Mesenchymal stem cell (in vitro differentiated cells and primary cell): ENCODE results near the gene DHX58.
"Not testable (repeated sequence)": the region's sequence is repeated elsewhere in the genome, so short reads cannot be mapped to it uniquely, and the experiment has no call there.

Experiments
- DNase-seq: peaks from one replicate; pipeline ENCODE4 v3.0.0-alpha.2; 2013
- H2AFZ ChIP-seq: one replicate; pipeline ENCODE4 v1.6.1; 2013; ENCODE audit warnings: low read depth, mild to moderate bottlenecking, control low read depth, inconsistent platforms, low read length, moderate library complexity
- H2AK5ac ChIP-seq: 2 replicates; pipeline ENCODE4 v1.6.1; 2013; ENCODE audit warnings: low read length, moderate library complexity, mild to moderate bottlenecking, inconsistent platforms; ENCODE audit not compliant: severe bottlenecking
- H2BK120ac ChIP-seq: one replicate; pipeline ENCODE4 v1.6.1; 2013; ENCODE audit warnings: low read depth, mild to moderate bottlenecking, inconsistent platforms, low read length, moderate library complexity
- H2BK12ac ChIP-seq, 2 experiments: one replicate each; pipeline ENCODE4 v1.6.1; 2013; ENCODE audit warnings: inconsistent platforms in 2 of 2, low read length in 2 of 2, mild to moderate bottlenecking in 2 of 2, moderate library complexity in 2 of 2, control low read depth in 1 of 2
- H2BK15ac ChIP-seq: one replicate; pipeline ENCODE4 v1.6.1; 2013; ENCODE audit warnings: mild to moderate bottlenecking, low read depth, inconsistent platforms; ENCODE audit not compliant: poor library complexity, severe bottlenecking
- H2BK5ac ChIP-seq: 2 replicates; pipeline ENCODE4 v1.6.1; 2013; ENCODE audit warnings: low read depth, mild to moderate bottlenecking, low read length, control low read depth, inconsistent platforms; ENCODE audit not compliant: poor library complexity, severe bottlenecking
- H3K14ac ChIP-seq, 2 experiments: one replicate each; pipeline ENCODE4 v1.6.1; 2013; ENCODE audit warnings: inconsistent platforms in 2 of 2, low read length in 2 of 2, control low read depth in 1 of 2, mild to moderate bottlenecking in 1 of 2, moderate library complexity in 1 of 2
- H3K18ac ChIP-seq, 2 experiments: one replicate each; pipeline ENCODE4 v1.6.1; 2013; ENCODE audit warnings: inconsistent platforms in 2 of 2, low read length in 2 of 2, control low read depth in 1 of 2, low read depth in 1 of 2, mild to moderate bottlenecking in 1 of 2
- H3K23ac ChIP-seq, 2 experiments: one replicate each; pipeline ENCODE4 v1.6.1; 2013; ENCODE audit warnings: inconsistent platforms in 2 of 2, low read length in 2 of 2, mild to moderate bottlenecking in 2 of 2, moderate library complexity in 2 of 2, control low read depth in 1 of 2
- H3K27ac ChIP-seq: 2 replicates; pipeline ENCODE4 v1.5.1; 2013; ENCODE audit warnings: mild to moderate bottlenecking, moderate library complexity, low read length, control low read depth, inconsistent platforms; ENCODE audit not compliant: poor library complexity, severe bottlenecking
- H3K27me3 ChIP-seq, 2 experiments: 2 replicates each; pipeline versions ENCODE4 v1.6.1 to v1.7.0; 2013; ENCODE audit warnings: low read length in 2 of 2, mild to moderate bottlenecking in 2 of 2, moderate library complexity in 2 of 2, control low read depth in 1 of 2, inconsistent platforms in 1 of 2; ENCODE audit not compliant: control insufficient read depth in 1 of 2, insufficient read depth in 1 of 2
- H3K36me3 ChIP-seq, 2 experiments: 2 replicates each; pipeline versions ENCODE4 v1.6.1 to v1.7.0; 2013; ENCODE audit warnings: low read length in 2 of 2, control low read depth in 1 of 2, inconsistent platforms in 1 of 2, low read depth in 1 of 2, mild to moderate bottlenecking in 1 of 2; ENCODE audit not compliant: insufficient read depth in 2 of 2, control insufficient read depth in 1 of 2
- H3K4ac ChIP-seq, 2 experiments: one replicate each; pipeline ENCODE4 v1.6.1; 2013; ENCODE audit warnings: inconsistent platforms in 2 of 2, low read length in 2 of 2, mild to moderate bottlenecking in 2 of 2, moderate library complexity in 2 of 2, control low read depth in 1 of 2, low read depth in 1 of 2
- H3K4me1 ChIP-seq: 2 replicates; pipeline ENCODE4 v1.6.1; 2013; ENCODE audit warnings: low read depth, low read length, control low read depth; ENCODE audit not compliant: control insufficient read depth, insufficient read depth
- H3K4me2 ChIP-seq: 2 replicates; pipeline ENCODE4 v1.6.1; 2013; ENCODE audit warnings: low read length, mild to moderate bottlenecking, inconsistent platforms; ENCODE audit not compliant: poor library complexity, severe bottlenecking
- H3K4me3 ChIP-seq, 2 experiments: 2 replicates each; pipeline versions ENCODE4 v1.5.1 to v1.7.0; 2013; ENCODE audit warnings: low read length in 2 of 2, mild to moderate bottlenecking in 2 of 2, control low read depth in 1 of 2, low read depth in 1 of 2; ENCODE audit not compliant: insufficient read depth in 1 of 2
- H3K79me1 ChIP-seq: replicated peaks from 2 replicates; pipeline ENCODE4 v1.6.1; 2013; ENCODE audit warnings: mild to moderate bottlenecking, control low read depth, low read length, inconsistent platforms; ENCODE audit not compliant: poor library complexity, severe bottlenecking
- H3K9ac ChIP-seq: 2 replicates; pipeline ENCODE4 v1.7.0; 2013; ENCODE audit warnings: mild to moderate bottlenecking, low read length, moderate library complexity
- H3K9me3 ChIP-seq: 2 replicates; pipeline ENCODE4 v1.7.0; 2013; ENCODE audit warnings: mild to moderate bottlenecking, low read length; ENCODE audit not compliant: control insufficient read depth
- H4K8ac ChIP-seq: one replicate; pipeline ENCODE4 v1.6.1; 2013; ENCODE audit warnings: inconsistent platforms, mild to moderate bottlenecking, low read length, moderate library complexity
- H4K91ac ChIP-seq: one replicate; pipeline ENCODE4 v1.6.1; 2013; ENCODE audit warnings: mild to moderate bottlenecking, low read length, inconsistent platforms
- WGBS: methylation state at CpG from one replicate; pipeline ENCODE4 v1.1.7; 2013; ENCODE audit warnings: mixed read lengths; 5-methylcytosine and 5-hydroxymethylcytosine counted together

Gene DHX58

GRCh38 chr17:42153919-42154742, 41.6 kb upstream of the DHX58 start:
- Histone ChIP-seq H2BK15ac (no peak overlapping the region), H3K27ac (peak overlapping the region; percentile 24), H2BK12ac (peak overlapping the region in 1 of 2 experiments; percentile 12), H3K4me1 (peaks cover 18% of the 10 kb centered on the region), H3K79me1 (peaks cover 2% of the 10 kb centered on the region), H3K36me3 (peaks cover 9 to 13% of the 10 kb centered on the region in 2 experiments), H3K23ac (no peak overlapping the region), H3K27me3 (no peaks in the 10 kb centered on the region), H2BK5ac (no peak overlapping the region), H3K4me2 (peak overlapping the region; percentile 79), H3K9me3 (no peaks in the 10 kb centered on the region), H2BK120ac (no peak overlapping the region), H4K8ac (peak overlapping the region; percentile 94), H3K4ac (peak overlapping the region; percentile 52 to 86), H3K18ac (peak overlapping the region; percentile 79 to 94), H3K9ac (peak overlapping the region; percentile 100), H2AFZ (no peak overlapping the region), H2AK5ac (no peak overlapping the region), H3K4me3 (peak overlapping the region; percentile 93 to 100), H3K14ac (peak overlapping the region in 1 of 2 experiments; percentile 83), H4K91ac (peak overlapping the region; percentile 84)
- WGBS, result 10% methylated on average over 8 of the region's 15 CpGs
- peak; percentile 69 for DNase-seq

GRCh38 chr17:42146911-42147607, 34.5 kb upstream of the DHX58 start:
- Histone ChIP-seq H3K27me3 (no peaks in the 10 kb centered on the region), H4K8ac (no peak overlapping the region), H3K36me3 (peaks cover 33 to 39% of the 10 kb centered on the region in 2 experiments), H4K91ac (no peak overlapping the region), H3K4me2 (no peak overlapping the region), H3K4ac (no peak overlapping the region), H3K18ac (no peak overlapping the region), H2BK15ac (no peak overlapping the region), H3K14ac (no peak overlapping the region), H3K79me1 (peaks cover 12% of the 10 kb centered on the region), H2BK12ac (no peak overlapping the region), H2AFZ (no peak overlapping the region), H3K27ac (no peak overlapping the region), H3K9me3 (no peaks in the 10 kb centered on the region), H3K9ac (no peak overlapping the region), H2BK120ac (no peak overlapping the region), H2BK5ac (no peak overlapping the region), H3K23ac (no peak overlapping the region), H2AK5ac (no peak overlapping the region), H3K4me3 (no peak overlapping the region), H3K4me1 (peaks cover 11% of the 10 kb centered on the region)
- WGBS, result 92% methylated on average over 11 of the region's 13 CpGs
- DNase-seq, result no peak

GRCh38 chr17:42143138-42143537, 30.6 kb upstream of the DHX58 start:
- H2BK12ac ChIP-seq, H3K4me2 ChIP-seq, H3K27me3 ChIP-seq, DNase-seq, H3K18ac ChIP-seq, H3K9ac ChIP-seq, H3K9me3 ChIP-seq, H2BK15ac ChIP-seq, H2AK5ac ChIP-seq, H3K4ac ChIP-seq, H2AFZ ChIP-seq, H3K23ac ChIP-seq, H2BK120ac ChIP-seq, H3K14ac ChIP-seq, H4K8ac ChIP-seq, H2BK5ac ChIP-seq, H4K91ac ChIP-seq: not testable (repeated sequence)
- Histone ChIP-seq H3K4me3 (peak overlapping the region in 1 of 2 experiments; percentile 25), H3K36me3 (peaks cover 31 to 38% of the 10 kb centered on the region in 2 experiments), H3K4me1 (peaks cover 33% of the 10 kb centered on the region), H3K79me1 (peaks cover 12% of the 10 kb centered on the region), H3K27ac (peak overlapping the region; percentile 4)
- WGBS, result 93% methylated on average over 4 of the region's 4 CpGs

GRCh38 chr17:42142371-42142896, 29.9 kb upstream of the DHX58 start:
- Histone ChIP-seq H2BK120ac (no peak overlapping the region), H2AFZ (no peak overlapping the region), H3K36me3 (peaks cover 27 to 33% of the 10 kb centered on the region in 2 experiments), H3K27ac (peak overlapping the region; percentile 53), H2BK12ac (no peak overlapping the region), H4K8ac (no peak overlapping the region), H2AK5ac (no peak overlapping the region), H2BK15ac (no peak overlapping the region), H3K79me1 (peaks cover 12% of the 10 kb centered on the region), H4K91ac (no peak overlapping the region), H3K4me3 (peak overlapping the region in 1 of 2 experiments; percentile 25), H3K14ac (no peak overlapping the region), H3K23ac (no peak overlapping the region), H3K4me1 (peaks cover 34% of the 10 kb centered on the region), H3K4ac (no peak overlapping the region), H3K4me2 (peak overlapping the region; percentile 7), H3K18ac (no peak overlapping the region), H3K27me3 (no peaks in the 10 kb centered on the region), H2BK5ac (no peak overlapping the region), H3K9me3 (no peaks in the 10 kb centered on the region), H3K9ac (peak overlapping the region; percentile 34)
- DNase-seq, result peak; percentile 31
- WGBS, result 86% methylated on average over 7 of the region's 7 CpGs
